GM19035 (cell line): ENCODE results near the gene TGM2.

ENCODE experiments used
- ATAC-seq: cut with Tn5 transposase; IDR thresholded peaks from one replicate; pipeline ENCODE4 v1.9.1; 2021; ENCODE audit not compliant: unreplicated experiment

The TGM2 gene

GRCh38 chr20:38162878-38163875 lies 1.9 kb downstream of the TGM2 start:
- ATAC-seq, result no peak

GRCh38 chr20:38162149-38162548 lies 2.9 kb downstream of the TGM2 start:
- ATAC-seq, result no peak

- ATAC-seq, result no peak
These were observed 3.7 kb downstream of the TGM2 start for GRCh38 chr20:38161412-38161774.

- no peak for ATAC-seq
These were observed 4.9 kb downstream of the TGM2 start for GRCh38 chr20:38159957-38160756.

GRCh38 chr20:38159566-38159956 lies 5.5 kb downstream of the TGM2 start:
- ATAC-seq, result no peak

GRCh38 chr20:38158701-38159351 lies 6.2 kb downstream of the TGM2 start:
- no peak for ATAC-seq

DNA sequence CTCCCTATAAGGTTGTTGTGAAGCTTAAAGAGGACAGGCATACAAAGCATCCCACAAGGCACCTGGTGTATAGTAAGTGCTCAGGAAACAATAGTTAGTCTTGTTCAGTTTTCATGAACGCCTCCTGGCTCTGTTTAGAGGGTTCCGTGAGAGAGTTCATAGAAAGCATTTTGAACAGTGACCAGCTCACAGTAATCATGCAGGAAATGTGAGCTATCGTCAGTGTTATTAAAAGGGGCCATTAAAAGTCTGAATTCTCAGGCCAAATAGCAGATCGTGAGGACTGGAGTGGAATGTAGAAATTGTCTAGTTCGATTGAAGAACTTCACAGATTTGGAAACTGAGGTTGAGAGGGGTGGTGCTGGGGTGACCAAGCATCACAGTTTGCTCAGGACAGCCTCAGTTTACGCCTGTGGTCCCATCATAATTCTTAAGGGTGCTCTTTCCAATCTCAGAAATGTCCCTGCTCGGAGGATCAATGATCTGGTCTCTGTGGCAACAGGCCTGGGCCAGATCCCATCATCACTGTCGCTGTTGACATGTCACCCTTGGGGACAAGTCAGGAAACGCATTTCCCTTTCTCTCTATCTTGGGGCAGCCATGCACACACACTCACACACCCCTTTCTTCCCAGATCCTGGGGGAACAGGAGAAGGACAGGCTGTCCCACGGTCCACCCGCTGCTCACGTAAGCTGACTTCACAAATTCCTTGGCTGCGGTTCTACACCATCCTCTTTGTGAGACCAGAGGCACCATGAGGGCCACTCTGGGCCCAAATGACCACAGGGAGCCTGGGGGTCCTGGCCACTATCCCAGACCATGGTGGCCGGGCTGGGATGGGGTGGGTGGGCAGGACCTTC lies 7.2 kb downstream of the TGM2 start:
- ATAC-seq, result no peak

- no peak for ATAC-seq
These were observed 8.0 kb downstream of the TGM2 start for GRCh38 chr20:38156888-38157634.

- no peak for ATAC-seq
These were observed 8.8 kb downstream of the TGM2 start for GRCh38 chr20:38156280-38156679.

DNA sequence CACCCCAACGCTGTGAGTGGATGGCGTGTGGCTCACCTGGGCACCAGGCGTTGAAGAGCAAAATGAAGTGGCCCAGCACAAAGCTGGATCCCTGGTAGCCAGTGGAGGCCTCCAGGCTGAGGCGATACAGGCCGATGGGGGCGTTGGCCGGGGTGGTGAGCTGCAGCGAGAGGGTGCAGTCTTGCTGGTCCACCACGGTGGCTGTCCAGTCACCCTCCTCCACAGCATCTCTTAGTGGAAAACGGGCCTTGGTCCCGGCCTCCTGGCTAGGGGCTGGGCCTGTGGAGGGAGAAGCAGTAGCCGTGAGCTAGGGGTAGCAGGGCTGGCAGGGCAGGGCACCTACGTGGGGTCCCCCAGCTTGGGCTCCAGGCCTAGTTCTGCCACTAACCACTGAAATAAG lies 9.3 kb downstream of the TGM2 start:
- ATAC-seq, result no peak

DNA sequence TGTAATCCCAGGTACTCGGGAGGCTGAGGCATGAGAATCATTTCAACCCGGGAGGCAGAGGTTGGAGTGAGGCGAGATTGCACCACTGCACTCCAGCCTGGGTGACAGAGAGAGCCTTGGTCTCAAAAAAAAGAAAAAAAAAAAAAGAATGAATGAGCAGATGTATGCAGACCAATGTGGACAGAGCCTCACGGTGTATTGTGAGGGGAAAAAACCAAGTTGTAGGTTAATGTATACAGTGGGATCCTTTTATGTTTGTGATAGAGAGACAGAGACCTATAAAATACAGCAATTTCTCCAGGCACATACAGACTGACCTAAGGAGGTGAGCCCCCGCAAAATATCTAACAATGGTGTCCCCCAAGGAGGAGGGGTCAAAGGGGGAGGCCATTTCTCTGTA lies 11.7 kb downstream of the TGM2 start:
- ATAC-seq, result no peak

GRCh38 chr20:38152621-38153221 lies 12.3 kb downstream of the TGM2 start:
- ATAC-seq, result no peak

DNA sequence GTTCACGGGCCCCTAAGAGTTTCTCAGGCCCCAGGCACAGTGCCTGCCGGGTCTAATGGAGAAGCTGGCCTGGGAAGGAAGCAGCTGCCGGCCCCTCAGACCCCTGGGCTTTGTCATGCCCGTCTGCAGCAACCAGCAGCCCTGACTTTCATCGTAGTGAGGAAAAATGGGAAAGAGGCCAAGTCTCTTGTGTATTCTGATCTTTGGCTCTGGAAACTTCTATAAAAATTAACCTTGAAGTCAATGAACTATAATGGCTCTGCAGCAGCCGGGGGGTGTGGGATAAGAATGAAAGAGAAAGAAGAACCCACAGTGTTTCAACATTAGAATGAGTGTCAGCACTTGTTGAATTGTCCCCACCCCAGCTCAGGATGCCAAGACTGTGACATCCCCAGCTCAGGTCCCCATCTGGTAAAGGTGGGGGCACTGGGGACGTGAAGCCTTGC lies 12.9 kb downstream of the TGM2 start:
- no peak for ATAC-seq

- ATAC-seq, result no peak
These were observed 13.6 kb downstream of the TGM2 start for GRCh38 chr20:38151455-38151854.

DNA sequence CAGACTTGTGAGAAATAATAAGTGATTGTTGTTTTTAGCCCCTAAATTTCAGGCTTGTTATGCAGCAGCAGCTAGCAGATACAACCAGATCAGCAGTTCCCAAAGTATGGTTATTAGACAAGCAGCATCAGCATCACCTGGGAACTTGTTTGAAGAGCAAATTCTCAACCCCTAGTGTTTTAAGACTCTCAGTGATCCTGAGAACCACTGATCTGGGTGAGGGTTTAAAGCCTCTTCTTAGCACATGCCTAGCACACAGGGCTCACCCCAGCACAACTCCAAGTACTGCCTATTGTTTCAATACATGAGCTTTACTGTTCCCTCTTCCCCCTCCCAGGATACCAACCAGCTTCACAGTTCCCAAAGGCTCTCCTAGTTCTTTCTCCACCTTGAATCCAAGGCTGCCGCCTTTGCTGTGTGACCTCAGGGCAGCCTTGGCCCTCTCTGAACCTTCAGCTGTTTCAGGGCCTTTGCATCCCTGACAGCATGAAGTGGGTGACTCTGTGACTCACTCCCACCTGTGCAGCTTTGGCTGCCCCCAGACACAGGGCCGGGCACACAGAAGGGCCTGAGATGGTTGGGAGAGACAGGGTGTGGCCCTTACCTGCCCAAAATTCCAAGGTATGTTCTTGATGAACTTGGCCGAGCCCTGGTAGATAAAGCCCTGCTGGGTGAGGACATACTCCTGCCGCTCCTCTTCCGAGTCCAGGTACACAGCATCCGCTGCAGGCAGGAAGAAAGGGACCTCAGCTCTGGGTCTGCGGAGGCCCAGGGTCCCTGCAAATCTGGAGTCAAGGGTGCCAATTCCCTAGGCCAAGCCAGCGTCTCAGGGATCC lies 14.5 kb downstream of the TGM2 start:
- ATAC-seq, result no peak

DNA sequence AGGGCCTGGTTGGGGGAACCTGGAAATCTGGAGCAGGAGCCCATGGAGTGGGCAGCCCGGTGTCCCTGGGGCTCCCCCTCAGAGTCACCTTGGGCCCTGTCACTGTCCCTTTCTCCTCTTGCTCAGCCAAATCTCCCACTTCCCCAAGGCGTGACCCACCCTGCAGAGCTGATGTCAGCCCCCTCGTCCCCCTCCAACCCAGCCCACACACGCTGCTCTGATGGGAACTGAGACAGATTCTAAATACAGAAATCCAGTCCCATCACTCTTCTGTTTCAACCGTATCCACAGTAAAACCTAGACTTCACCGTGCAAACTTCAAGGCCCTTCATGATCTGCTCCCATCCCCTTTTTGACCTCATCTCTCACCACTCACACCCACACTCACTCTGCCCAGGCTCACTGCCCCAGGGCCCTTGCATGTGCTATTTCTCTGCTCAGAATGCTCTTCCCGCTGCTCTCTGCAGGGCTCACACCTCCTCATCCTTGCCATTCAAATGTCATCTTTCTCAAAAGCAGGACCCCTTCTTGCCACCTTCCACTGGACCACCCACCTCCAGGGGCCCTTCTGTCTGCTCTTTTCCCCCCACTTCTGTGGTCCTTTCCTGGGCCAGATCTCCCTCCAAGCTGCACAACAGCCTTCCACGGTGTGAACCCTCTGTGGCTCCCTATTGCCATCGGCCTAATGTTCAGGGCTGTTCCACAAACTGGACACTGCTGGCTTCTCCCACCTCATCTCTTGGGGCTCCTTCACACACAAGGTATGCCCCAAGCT lies 16.6 kb downstream of the TGM2 start:
- ATAC-seq, result no peak

GRCh38 chr20:38147751-38148150 lies 17.3 kb downstream of the TGM2 start:
- no peak for ATAC-seq

DNA sequence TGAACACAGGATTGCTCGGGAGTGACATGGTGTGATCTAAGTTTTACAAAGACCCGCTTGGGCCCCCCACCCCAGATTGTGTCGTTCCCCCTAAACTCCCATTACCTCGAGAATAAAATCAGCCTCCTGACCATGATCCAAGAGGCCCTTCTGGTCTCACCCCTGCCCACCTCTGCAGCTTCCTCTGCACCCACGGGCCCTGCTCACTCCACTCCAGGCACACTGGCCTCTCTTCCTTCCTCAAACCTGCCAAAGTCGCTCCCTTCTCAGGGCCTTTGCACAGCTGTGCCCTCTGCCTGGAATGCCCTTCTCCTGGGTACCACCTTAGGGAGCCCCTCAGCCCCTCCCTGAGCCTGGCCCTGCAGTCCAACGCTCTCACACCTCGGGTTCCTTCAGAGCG lies 17.9 kb downstream of the TGM2 start:
- ATAC-seq, result no peak
